ENCODE data around the gene SLC24A3. TPM values are rescaled to one million over a fixed set of nuclear protein-coding genes. Genes with fewer than 3 reads are reported as not detected.

The SLC24A3 gene
- total RNA-seq, 1 donor from 2014 or later: 14.0 TPM

GRCh38 chr20:19624221-19624965 lies 412.0 kb downstream of the SLC24A3 start:
- Mint-ChIP-seq H3K9me3 (no peaks in the 10 kb centered on the region), H3K4me3 (no peak overlapping the region), H3K36me3 (peaks cover 4% of the 10 kb centered on the region), H3K27ac (no peak overlapping the region), H3K27me3 (no peaks in the 10 kb centered on the region), H3K4me1 (ENCODE audit: unreplicated experiment) (peaks cover 16% of the 10 kb centered on the region)
- no peak for TF ChIP-seq CTCF (conservative IDR thresholded peaks at IDR 0.05)
- DNase-seq (ENCODE audit: extremely low spot score, unreplicated experiment): no peak

- no peaks in the 10 kb centered on the region for H3K27me3 Mint-ChIP-seq
- H3K36me3 Mint-ChIP-seq: peaks cover 4% of the 10 kb centered on the region
- H3K27ac Mint-ChIP-seq: no peak overlapping the region
- no peak overlapping the region for H3K4me3 Mint-ChIP-seq
- no peak for DNase-seq (ENCODE audit: extremely low spot score, unreplicated experiment)
- H3K9me3 Mint-ChIP-seq: no peaks in the 10 kb centered on the region
- H3K4me1 Mint-ChIP-seq (ENCODE audit: unreplicated experiment): peaks cover 8% of the 10 kb centered on the region
- TF ChIP-seq CTCF (conservative IDR thresholded peaks at IDR 0.05): no peak
These were observed 413.0 kb downstream of the SLC24A3 start for GRCh38 chr20:19625426-19625825.

GRCh38 chr20:19626896-19627295 lies 414.5 kb downstream of the SLC24A3 start:
- Mint-ChIP-seq H3K4me3 (no peak overlapping the region), H3K9me3 (no peaks in the 10 kb centered on the region), H3K4me1 (ENCODE audit: unreplicated experiment) (no peaks in the 10 kb centered on the region), H3K27ac (no peak overlapping the region), H3K27me3 (no peaks in the 10 kb centered on the region), H3K36me3 (peaks cover 4% of the 10 kb centered on the region)
- TF ChIP-seq CTCF (conservative IDR thresholded peaks at IDR 0.05): no peak
- no peak for DNase-seq (ENCODE audit: extremely low spot score, unreplicated experiment)

GRCh38 chr20:19628570-19629134 lies 416.2 kb downstream of the SLC24A3 start:
- no peaks in the 10 kb centered on the region for H3K36me3 Mint-ChIP-seq
- no peak for DNase-seq (ENCODE audit: extremely low spot score, unreplicated experiment)
- no peaks in the 10 kb centered on the region for H3K27me3 Mint-ChIP-seq
- H3K9me3 Mint-ChIP-seq: no peaks in the 10 kb centered on the region
- no peak overlapping the region for H3K4me3 Mint-ChIP-seq
- peak; percentile 79 for TF ChIP-seq CTCF (conservative IDR thresholded peaks at IDR 0.05)
- no peak overlapping the region for H3K27ac Mint-ChIP-seq
- H3K4me1 Mint-ChIP-seq (ENCODE audit: unreplicated experiment): no peaks in the 10 kb centered on the region

GRCh38 chr20:19631410-19631809 lies 419.0 kb downstream of the SLC24A3 start:
- Mint-ChIP-seq H3K27ac (no peak overlapping the region), H3K27me3 (no peaks in the 10 kb centered on the region), H3K36me3 (no peaks in the 10 kb centered on the region), H3K4me1 (ENCODE audit: unreplicated experiment) (no peaks in the 10 kb centered on the region), H3K9me3 (no peaks in the 10 kb centered on the region), H3K4me3 (no peak overlapping the region)
- TF ChIP-seq CTCF (conservative IDR thresholded peaks at IDR 0.05): no peak
- no peak for DNase-seq (ENCODE audit: extremely low spot score, unreplicated experiment)

Measured in type B pancreatic cell (in vitro differentiated cells).